Sigmoid colon (tissue), 4 donors: ENCODE data around the gene SYNCRIP.
"Not testable (repeated sequence)": the region's sequence is repeated elsewhere in the genome, so short reads cannot be mapped to it uniquely, and the experiment has no call there.

ENCODE experiments used
- EP300 ChIP-seq, 4 donors: sonication (generic); formaldehyde crosslinking; IDR thresholded peaks; one replicate each; pipeline ENCODE4 v1.6.1; 2017; ENCODE audit warnings: antibody characterized with exemption in 4 of 4
- POLR2A ChIP-seq, 2 donors: fragments of 450-650 bp; IDR thresholded peaks; one replicate each; pipeline ENCODE4 v1.6.1; 2016; ENCODE audit warnings: antibody characterized with exemption in 2 of 2, mild to moderate bottlenecking in 2 of 2, moderate library complexity in 2 of 2
- POLR2AphosphoS5 ChIP-seq, 4 donors: sonication (generic); formaldehyde crosslinking; IDR thresholded peaks; one replicate each; pipeline ENCODE4 v1.6.1; 2017; ENCODE audit warnings: antibody characterized with exemption in 4 of 4
- TF ChIP-seq, protein P1 (sequence below), 4 experiments: fragments of 450-650 bp in 3 of 4; fragments of 200-600 bp in 1 of 4; IDR thresholded peaks; one replicate each; pipeline ENCODE4 v1.5.1; 2016 to 2019; ENCODE audit warnings: antibody characterized with exemption in 4 of 4, mild to moderate bottlenecking in 3 of 4, moderate library complexity in 2 of 4

DNA sequence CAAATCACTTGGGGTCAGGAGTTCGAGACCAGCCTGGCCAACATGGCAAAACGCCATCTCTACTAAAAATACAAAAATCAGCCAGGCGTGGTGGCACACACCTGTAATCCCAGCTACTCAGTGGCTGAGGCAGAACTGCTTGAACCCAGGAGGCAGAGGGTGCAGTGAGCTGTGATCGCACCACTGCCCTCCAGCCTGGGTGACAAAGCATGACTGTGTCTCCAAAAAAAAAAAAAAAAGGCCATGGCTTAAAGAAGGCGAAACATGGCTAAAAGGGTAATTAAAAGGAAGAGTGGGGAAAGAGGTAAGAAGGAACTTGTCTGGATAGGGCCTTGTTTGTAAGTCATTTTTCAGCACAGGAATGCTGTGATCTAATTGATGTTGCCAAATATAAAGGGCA lies 11.6 kb downstream of the SYNCRIP start:
- TF ChIP-seq, protein P1, sequence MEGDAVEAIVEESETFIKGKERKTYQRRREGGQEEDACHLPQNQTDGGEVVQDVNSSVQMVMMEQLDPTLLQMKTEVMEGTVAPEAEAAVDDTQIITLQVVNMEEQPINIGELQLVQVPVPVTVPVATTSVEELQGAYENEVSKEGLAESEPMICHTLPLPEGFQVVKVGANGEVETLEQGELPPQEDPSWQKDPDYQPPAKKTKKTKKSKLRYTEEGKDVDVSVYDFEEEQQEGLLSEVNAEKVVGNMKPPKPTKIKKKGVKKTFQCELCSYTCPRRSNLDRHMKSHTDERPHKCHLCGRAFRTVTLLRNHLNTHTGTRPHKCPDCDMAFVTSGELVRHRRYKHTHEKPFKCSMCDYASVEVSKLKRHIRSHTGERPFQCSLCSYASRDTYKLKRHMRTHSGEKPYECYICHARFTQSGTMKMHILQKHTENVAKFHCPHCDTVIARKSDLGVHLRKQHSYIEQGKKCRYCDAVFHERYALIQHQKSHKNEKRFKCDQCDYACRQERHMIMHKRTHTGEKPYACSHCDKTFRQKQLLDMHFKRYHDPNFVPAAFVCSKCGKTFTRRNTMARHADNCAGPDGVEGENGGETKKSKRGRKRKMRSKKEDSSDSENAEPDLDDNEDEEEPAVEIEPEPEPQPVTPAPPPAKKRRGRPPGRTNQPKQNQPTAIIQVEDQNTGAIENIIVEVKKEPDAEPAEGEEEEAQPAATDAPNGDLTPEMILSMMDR (IDR thresholded peaks at IDR 0.05), result not testable (repeated sequence)
- not testable (repeated sequence) for TF ChIP-seq POLR2A, EP300, POLR2AphosphoS5 (IDR thresholded peaks at IDR 0.05)
